Fibroblast of skin of right biceps (primary cell): ENCODE results near the gene PLA2G4E.

ENCODE experiments used
- DNase-seq: peaks from one replicate; pipeline ENCODE4 v3.0.0-alpha.2; 2013

PLA2G4E gene

DNA sequence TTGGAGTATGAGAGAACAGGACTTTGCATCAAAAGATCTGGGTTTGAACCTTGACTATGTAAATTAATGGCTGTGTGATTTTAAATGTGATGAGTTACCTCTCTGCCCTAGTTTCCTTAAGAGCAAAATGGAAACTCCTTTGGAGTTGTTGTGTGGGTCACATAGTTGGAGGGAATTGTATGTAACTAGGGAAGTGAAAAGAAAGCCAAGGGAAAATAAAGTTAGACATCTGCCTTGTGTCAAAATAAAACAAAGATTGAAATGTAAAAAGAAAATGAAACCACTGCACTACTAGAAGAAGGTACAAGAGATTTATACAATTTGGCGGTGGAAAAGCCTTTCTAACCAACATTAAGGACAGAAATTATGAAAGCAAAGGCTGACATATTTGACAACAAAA lies 46.8 kb downstream of the PLA2G4E start:
- no peak for DNase-seq

DNA sequence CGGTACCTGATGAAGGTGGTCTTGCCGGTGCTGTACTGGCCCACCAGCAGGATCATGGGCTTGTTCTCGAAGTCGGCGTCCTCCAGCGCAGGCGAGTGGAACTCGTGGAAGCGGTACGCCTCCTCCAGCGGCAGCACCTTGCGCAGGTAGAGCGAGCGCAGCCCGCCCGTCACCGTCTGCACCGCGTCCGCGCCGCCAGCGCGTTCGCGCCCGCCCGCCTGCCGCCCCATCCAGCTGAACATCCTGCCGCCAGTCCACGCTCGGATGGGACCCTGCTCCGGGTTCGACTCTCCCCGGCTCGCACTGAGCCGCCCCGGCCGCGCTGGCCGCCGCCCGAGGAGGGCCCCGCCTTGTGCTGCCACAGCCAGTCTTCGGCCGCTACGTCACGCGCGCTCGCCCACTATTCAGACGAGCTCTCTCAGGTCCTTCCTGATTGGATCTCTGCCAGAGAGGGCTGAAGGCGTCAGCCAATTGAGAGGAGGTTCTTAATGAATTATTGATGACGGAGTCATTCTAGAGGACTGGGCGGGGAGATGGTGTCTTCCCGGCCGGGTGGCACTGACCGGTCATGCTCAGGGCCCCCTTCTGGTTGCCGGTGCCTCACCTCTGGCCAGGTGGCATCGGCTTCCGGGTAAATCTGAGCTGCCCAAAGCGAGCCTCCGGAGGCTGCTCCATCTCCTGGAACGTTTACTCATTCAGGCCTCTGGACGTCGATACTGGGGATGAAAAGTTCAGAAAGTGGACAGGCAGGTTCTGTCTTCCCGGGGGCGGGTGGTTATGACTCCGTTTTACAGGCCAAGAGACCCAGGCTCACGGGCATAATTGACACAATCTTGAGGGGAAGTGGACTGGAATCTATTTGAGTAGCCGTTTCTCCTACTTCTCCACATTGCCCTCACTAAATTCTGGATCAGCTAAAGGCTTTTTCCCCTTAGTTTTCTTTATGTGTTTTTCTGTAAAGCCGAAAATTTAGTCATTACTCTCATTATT lies 48.3 kb downstream of the PLA2G4E start, which contains the start of gene EHD4:
Gene EHD4 (minus strand): TSS at position 305 of the 990 bp plus-strand sequence. CDS start 63 bp downstream, at position 242.
- DNase-seq: peak; percentile 99

DNA sequence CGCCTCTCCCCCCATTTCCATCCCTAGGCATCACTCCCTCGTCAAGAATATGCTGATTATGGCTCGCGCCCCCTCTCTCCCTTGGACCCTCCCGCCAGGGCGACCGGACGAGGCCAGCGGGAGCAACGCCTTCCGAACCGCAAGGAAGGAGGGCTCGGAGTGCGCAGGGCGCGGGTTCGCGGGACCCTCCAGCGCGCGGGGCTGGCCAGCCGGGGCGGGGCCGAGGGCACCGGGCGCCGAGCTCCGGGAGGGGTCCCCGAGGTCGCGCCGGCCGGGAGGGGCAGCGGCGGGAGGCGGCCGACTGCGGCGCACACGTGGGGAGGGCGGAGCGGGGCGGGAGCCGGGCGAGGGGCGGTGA lies 49.0 kb downstream of the PLA2G4E start:
- no peak for DNase-seq

DNA sequence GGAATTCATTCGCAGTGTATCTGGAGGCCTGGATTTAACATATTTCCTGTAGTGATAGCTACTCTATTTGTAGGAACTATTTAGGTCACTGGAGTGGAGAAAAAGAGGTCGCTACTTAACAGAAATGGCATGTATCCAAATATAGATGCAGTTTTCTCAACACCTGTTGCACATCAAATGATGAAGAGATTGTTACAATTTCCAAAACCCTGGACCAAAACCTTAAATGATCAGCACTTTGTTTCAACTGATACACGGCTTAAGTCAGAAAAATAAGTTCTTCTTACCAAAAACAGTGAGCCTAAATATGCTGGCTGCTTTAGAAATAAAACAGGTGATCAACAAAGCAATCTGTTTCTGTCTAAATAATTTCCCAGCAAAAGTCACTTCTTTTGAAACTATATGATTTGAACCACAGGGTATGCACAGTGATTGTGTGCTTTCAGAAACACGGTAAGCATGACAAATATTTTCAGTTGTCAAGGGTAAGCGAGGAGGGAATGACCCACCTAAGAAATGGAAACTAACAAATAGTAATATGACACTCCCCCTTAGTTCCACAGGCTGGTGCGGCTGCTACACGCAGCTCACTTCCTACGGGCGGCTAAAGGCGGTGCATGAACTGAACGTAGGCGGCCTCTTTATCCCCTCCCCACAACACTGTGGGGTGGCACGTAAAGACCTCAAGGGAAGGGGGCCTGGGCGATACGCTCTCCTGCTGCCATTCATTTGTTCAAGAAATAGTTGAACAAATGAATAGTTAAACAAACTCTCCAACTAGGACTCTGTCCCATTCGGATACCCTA lies 49.5 kb downstream of the PLA2G4E start:
- DNase-seq: peak; percentile 56

DNA sequence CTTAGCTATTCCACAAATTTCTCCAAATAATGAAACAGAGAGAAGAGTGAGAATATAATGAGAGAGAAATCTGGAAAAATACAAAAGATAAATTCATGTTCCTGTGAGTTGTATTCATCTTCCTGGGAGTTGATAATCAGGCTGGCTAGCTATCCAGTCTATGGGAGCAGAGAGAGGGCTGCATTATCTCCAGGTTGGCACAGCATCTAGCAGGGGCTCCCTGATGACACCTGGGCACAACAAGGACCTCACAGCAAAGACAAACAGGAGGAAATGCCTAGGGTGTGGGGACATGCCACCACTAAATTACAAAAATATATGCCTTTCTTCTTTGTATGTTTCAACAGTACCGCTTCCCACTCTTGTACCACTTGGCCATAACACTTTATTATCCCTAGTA lies 50.4 kb downstream of the PLA2G4E start:
- DNase-seq: no peak

DNA sequence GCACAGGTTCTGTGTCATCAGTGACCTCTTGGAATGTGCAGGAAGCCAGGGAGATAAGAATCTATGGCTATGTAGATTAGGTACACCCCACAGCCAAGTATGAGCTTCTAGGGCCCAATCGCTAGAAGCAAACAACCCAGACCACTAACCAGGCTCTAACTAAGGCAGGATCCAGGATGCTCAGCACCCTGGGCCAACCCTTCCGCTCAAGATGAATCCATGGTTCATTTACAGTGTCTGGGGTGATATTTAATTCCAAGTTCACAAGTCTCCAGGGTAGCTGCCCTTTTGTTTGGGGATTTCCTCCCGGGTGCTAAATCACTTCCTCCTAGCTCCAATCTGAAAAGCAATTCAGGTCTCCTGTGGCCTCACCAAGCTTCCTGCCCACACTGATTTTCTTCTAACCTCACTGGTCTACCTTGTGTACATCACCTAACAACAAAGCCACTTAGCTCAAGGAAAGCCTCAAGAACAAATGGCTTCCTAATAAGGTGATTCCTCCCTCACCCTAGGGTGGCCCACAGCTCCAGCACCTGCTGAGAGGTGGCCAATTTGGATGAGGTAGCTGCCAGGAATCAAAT lies 50.9 kb downstream of the PLA2G4E start:
- DNase-seq: no peak

DNA sequence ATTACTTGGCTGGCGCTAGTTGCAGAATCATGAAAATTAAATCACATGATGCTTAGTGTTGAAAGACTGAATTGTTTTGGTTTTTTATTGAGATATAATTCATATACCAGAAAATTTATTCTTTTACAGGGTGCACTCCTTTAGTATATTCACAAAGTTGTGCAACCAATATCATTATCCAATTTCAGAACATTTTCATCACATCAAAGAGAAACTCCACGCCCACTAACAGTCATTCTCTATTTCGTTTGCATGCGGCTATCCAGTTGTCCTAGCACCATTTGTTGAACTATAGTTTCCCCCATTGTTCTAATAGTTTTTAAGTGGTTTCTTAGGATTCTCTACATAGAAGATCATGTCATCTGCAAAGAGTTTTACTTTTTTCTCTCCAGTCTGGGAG lies 52.1 kb downstream of the PLA2G4E start:
- no peak for DNase-seq

DNA sequence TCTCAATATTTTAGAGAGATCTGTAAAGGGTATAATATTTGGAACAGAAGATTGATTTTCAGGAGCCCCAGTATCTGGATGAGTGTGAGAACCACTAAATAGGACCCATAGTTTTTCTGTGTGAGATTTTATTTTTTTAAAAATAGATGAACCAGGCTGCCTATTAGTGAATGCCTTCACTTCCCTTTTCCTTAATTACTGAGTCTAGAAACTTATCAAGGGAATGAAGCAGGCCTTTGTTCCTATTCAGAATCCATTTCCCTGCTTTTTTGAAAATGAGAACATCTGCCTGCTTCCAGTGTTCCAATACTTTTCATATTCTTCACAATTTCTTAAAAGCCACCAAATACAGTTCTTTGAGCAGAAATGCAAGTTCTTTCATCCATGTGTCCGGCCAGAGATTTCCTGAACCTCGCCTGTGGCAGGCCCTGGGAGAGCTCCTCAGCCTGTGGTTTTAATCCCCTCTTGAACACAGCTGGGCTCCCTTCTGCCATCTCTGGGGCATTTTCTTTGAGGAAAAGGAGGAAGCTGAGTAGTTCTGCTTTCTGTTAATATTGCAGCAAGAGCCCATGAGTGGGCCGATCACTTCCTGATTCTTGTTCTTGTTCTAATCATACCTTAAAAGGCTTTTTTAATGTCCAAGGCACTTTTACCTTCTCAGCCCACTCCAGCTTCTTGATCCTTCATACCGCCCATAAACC lies 53.2 kb downstream of the PLA2G4E start:
- DNase-seq: peak; percentile 52

DNA sequence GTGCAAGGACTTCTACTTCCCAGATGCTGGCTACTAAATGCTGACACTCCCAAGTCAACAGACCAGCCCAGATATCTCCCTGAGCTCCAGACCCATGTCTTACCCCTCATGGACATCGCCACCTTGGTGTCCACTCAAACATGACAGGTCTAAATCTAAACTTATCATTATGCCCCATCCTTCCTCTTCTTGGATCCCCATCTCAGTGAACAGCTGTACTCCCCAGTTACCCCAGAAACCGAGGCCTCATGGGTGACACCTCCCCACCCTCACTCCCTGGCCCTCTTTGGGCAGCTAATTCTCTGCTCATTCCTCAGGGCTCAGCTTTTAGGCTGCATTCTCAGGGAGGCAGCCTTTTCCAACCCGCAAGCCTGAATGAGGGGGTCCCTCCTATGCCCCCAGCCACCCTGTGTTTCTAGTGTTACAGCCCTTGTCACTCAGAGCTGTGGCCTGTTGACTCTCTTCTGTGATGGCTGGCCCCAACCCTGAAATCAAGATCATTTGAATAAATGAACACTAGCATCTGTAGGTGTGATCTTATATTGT lies 53.8 kb downstream of the PLA2G4E start:
- DNase-seq: no peak

DNA sequence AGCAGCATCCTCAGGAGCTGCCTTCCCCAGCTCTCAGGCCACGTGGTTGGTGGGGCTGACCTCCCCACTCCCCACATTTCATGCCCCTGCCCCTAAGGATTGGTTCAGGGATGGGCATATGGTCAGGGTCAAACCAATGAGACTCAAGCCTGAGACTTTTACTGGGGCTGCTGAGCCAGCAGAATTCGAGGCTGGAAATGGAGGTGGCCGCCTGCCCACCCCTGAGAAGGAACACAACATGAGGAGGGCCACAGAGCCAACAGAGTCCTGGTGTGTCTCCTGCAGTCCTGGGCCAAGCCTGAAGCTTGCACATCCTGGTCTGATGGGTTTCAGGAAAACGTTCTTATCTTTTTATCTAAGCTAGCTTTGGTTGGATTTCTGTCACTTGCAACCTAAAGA lies 54.4 kb downstream of the PLA2G4E start:
- no peak for DNase-seq

DNA sequence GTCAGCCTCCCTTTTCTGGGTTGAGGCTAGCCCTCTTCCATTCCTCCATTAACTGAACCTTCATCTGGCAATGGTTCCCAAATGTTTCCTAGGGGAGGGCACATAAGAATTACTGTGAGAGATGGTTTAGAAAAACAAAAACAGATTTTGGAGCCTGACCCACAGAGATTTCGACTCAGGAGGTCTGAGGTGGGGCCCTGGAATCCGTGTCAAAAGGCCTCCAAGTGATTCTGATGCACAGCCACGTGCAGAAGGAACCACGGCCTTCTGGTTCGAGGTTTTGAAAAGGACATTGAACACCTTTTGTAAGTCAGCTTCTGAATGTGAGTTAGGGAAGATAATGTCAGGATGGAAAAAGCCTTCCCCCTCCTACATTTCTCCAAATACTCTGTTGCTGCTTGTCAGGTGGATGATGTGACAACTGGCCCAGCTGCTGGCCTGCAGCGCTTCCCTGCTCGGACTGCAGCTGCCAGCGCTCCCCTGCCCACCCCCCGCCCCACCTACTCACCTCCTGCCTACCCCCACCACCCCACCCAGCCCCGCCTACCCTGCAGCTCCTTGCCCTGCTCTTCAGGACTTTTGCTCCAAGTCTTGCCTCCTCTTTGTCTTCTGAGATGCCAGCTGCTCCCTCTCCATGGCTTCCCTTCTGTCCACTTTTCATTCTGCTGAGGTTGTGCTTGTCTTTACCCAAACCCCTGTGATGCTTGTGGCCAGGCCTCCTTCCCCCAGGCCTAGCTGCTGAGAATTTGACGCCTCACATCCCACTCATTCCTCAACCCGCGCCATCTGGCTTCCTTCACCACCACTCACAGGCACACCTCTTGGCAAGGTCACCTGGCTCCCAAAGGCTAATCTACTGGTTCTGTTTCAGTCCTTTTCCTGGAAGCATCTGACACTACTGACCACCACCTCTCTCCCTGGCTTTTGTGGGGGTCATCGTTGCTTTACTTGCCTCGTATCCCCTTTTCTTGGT lies 55.1 kb downstream of the PLA2G4E start:
- DNase-seq: no peak

DNA sequence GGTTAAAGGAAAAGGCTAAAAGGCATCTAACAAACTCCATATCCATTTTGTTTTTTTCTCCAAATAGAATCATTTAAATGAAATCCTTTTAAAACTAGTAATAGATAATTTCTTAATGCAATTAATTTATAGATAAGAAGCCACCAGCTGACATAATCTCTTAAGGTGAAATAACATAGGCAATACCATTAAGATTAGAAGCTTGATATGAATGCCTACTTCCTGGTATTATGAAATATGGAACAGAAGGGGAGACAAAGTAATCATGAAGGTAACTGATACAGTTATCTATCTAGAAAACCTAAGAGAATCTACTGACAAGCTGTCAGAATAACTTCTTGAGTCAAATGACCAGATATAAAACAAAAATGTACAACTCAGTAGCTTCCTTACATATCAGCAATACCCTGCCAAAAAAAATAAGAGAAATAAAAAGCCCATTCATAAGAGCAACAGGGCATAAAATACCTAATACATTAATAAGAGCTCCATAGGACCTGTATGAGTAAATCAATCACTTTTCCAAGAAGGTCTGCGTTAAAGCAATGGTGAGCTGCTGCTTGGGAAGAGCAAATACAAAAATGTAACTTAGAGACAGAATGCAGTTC lies 59.1 kb downstream of the PLA2G4E start:
- DNase-seq: no peak

DNA sequence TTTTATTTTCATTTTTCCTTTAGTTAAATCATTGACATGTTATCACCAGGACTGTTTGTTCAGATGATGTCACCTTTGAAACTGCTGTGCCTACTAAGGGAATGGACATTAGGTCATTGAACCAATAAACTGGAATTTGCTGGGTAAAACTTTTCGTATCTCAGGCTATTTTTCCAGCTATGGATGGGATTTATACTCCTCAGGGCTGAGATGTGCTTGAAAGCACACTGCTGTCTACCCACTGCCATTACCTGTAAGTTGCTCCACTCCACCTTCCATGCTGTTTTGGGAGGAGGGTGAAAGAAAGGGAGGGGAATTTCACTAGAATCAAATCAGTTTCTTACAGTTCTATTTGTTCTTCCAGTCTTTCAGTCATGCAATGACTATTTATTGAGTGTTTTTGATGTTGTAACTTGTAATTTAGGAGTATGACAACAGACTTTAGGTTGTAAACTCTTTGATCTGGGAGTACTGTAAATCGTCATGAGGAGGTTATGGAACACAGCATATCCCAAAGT lies 59.8 kb downstream of the PLA2G4E start:
- DNase-seq: no peak

DNA sequence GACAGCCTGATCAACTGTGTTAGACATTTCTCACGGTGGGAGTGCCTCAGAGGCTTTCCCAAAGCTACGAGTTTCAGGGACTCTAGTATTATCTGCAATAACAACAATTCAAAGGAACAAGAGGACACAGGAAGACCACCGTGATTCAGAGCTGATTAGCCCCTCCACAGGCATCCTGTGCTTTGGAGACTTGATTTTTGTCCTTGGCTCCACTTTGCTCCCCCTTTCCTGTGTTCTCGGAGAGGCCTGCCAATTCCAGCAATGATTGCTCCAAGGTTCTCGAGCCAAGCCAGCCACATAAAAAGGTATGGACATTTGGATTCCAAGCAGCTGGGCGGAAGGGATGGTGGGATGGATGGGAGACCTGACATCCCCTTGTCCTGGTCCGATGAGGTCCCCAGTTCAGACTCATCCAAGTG lies 62.8 kb downstream of the PLA2G4E start:
- DNase-seq: no peak

DNA sequence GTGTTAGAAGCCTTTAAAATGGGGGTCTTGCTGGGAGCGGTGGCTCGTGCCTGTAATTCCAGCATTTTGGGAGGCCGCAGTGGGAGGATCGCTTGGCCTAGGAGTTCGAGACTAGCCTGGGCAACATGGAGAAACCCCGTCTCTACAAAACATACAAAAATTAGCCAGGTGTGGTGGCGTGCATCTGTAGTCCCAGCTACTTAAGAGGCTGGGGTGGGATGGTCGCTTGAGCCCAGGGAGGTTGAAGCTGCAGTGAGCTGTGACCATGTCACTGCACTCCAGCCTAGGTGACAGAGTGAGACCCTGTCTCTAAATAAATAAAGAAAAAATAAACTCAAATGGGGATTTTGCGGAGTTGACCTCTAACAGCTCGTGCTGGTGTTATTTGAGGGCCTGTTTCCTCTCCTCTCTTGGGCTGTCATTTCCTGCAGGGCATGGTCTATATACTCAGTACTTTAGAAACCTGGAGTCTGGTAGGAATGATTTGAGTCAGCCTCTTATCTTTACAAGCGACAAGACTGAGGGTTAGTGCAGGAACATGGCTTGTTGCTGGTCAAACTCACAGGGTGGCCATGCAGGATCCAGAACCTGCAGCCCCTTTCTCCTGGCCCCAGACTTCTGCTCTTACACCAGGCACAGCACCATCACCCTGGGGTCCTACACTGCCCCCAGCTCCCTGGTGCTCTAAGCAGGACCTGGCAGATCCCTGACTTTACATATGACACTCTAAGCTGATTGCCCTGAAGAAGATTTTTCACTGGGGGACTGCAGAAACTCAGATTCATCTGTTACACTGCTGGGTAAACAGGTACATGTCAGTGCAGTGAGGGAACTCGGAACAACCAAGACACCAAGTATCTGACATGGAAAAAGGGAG lies 63.6 kb downstream of the PLA2G4E start:
- DNase-seq: no peak

DNA sequence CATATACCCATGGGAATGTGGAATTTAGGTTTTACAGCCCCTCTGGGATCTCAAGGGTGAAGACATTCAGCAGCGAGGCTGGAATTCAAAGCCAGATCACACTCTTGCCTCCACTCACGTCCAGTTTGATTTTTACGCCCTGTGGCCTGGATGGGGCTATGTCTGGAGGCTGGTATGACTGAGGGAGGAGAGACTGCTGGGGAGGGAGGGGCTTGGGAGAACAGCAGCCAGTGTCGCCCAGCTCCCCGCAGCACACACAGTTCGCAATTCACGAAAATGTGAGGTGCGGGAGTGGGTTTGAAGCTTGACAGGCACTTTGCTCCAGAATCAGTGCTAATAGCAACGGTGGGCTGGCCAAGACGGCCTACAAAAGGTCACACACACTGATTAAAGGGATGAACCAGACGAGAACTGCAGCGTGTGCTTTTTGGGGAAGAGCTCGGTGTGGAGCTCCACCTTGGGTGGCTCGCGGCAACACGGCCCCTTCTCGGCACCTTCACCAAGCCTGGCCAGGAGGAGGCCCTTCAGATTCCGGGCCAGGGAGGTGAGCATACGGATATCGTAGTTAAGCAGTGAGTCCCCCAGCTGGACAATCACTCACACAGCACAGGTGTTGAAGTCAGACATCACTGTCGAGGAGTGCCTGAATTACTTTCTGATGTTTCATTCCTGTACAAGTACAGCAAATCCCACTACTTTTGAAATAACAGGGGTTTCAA lies 64.9 kb downstream of the PLA2G4E start:
- DNase-seq: no peak

DNA sequence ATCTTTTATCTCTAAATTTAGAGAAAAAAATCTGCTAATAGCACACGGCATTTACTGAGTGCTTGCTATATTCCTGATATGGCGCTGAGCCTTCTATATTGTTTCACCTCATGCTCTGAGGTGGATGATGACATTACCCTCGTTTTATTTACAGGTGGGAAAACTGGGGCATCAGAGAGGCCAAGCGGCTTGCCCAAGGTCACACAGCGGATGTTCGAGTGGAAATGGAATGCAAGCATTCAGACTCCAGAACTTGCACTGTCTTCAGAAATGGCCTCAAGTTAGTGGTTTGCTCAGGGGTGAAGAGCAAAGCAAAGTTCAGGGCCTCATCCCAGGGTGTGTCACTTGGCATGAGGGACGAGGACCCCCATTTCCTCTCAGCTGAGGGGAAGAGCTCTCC lies 65.7 kb downstream of the PLA2G4E start:
- no peak for DNase-seq

DNA sequence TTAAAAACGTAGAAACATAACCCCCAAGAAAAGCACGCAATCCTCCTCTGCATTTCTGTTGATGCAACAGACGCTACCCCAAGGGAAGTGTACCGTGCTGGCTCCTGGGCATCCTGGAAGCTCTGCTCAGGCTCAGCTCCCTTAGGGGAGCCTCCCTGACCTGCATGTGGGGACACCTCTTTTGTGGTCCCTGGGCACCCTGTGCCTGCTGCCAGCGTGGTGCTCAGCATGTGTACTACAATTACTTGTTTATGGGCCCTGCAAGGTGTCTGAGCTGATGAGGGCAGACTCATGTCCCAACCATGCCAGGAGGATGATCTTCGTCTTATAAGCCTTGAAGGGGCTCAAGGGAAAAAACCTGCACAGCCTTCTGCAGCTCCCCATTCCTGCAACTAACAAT lies 66.8 kb downstream of the PLA2G4E start:
- no peak for DNase-seq
